ENCODE measurements around the gene CNOT3. TPM values are rescaled to one million over a fixed set of nuclear protein-coding genes. Genes with fewer than 3 reads are reported as not detected.

CNOT3 gene
- total RNA-seq, 1 donor from 2014 or later = 17.7 TPM

GRCh38 chr19:54162241-54162805, 24.8 kb downstream of the CNOT3 start:
- Histone ChIP-seq H3K36me3 (peaks cover 0 to 6% of the 10 kb centered on the region in 2 donors), H3K4me1 (peaks cover 56% of the 10 kb centered on the region)
- no peak for DNase-seq (ENCODE audit: extremely low spot score in 2 of 2)

DNA sequence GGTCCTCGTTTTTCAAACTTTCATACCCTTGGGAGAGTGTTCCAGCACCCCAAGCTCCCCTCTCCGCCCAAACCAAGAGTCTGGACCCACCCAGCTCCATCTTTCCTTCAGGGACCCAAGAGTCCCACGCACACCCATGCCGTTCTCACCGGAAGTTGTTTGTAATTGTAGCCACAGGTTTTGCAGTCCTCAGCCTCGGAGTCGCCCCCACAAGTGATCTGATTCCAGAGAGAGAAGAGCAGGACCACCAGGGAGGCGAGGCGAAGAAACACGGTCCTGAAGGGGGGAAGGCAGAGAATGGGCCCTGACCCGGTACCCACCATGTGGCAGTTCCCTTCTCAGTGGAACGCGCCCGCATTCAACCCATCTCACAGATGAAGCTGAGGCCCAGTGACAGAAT, 25.3 kb downstream of the CNOT3 start:
- Histone ChIP-seq H3K36me3 (peaks cover 0 to 3% of the 10 kb centered on the region in 2 donors), H3K4me1 (peaks cover 56% of the 10 kb centered on the region), H3K27me3 (no peaks in the 10 kb centered on the region), H3K9me3 (no peaks in the 10 kb centered on the region), H3K4me3 (peak overlapping the region; percentile 43 to 46), H3K27ac (no peak overlapping the region)
- TF ChIP-seq POLR2AphosphoS5 (IDR thresholded peaks at IDR 0.05; ENCODE audit: insufficient read depth in 1 of 2, low read depth in 1 of 2) (no peak), POLR2A (IDR thresholded peaks at IDR 0.05) (no peak), CTCF (IDR thresholded peaks at IDR 0.05) (no peak)
- intact Hi-C loops (cut with DNase I) = no loop called here
- DNase-seq (ENCODE audit: extremely low spot score in 2 of 2) = no peak

More at GRCh38 chr19:54162241-54162805, 24.8 kb downstream of the CNOT3 start:
- TF ChIP-seq POLR2A (IDR thresholded peaks at IDR 0.05) (no peak), CTCF (IDR thresholded peaks at IDR 0.05) (no peak), POLR2AphosphoS5 (IDR thresholded peaks at IDR 0.05; ENCODE audit: insufficient read depth in 1 of 2, low read depth in 1 of 2) (peak in 1 of 2 donors; percentile 47)
- Histone ChIP-seq H3K27me3 (no peaks in the 10 kb centered on the region), H3K4me3 (peak overlapping the region; percentile 43 to 46), H3K27ac (no peak overlapping the region), H3K9me3 (no peaks in the 10 kb centered on the region)
- intact Hi-C loops (cut with DNase I) = no loop called here

- Histone ChIP-seq H3K36me3 (no peaks in the 10 kb centered on the region), H3K4me1 (peaks cover 47% of the 10 kb centered on the region), H3K27ac (no peak overlapping the region), H3K4me3 (no peak overlapping the region), H3K27me3 (no peaks in the 10 kb centered on the region), H3K9me3 (no peaks in the 10 kb centered on the region)
- intact Hi-C loops (cut with DNase I) = no loop called here
- TF ChIP-seq POLR2A (IDR thresholded peaks at IDR 0.05) (no peak), CTCF (IDR thresholded peaks at IDR 0.05) (no peak), POLR2AphosphoS5 (IDR thresholded peaks at IDR 0.05; ENCODE audit: insufficient read depth in 1 of 2, low read depth in 1 of 2) (no peak)
- no peak for DNase-seq (ENCODE audit: extremely low spot score in 2 of 2)
Measured at GRCh38 chr19:54164369-54165068, 27.0 kb downstream of the CNOT3 start.

DNA sequence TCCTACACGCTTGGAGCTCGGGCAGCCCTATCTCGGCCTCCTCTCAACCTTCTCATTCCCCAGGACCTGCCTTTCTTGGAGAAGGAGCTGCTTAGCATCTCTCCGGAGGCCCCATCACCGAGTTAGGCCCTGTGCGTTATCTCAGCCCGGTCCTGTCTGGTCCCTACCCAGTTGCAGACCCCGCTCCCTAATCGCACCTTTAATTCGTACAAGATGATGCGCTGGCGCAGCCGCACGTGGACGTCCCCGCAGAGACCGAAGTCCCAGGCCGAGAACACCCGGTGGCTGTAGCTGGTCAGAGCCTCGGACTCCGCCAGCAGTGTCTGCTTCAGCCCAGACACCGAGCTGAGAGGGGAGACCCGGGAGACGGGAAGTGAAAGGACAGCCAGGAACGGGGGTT, 27.7 kb downstream of the CNOT3 start:
- TF ChIP-seq POLR2AphosphoS5 (IDR thresholded peaks at IDR 0.05; ENCODE audit: insufficient read depth in 1 of 2, low read depth in 1 of 2) (no peak), CTCF (IDR thresholded peaks at IDR 0.05) (no peak), POLR2A (IDR thresholded peaks at IDR 0.05) (no peak)
- no peak overlapping the region for H3K27ac ChIP-seq
- peaks cover 45% of the 10 kb centered on the region for H3K4me1 ChIP-seq
- no peaks in the 10 kb centered on the region for H3K9me3 ChIP-seq
- no peaks in the 10 kb centered on the region for H3K36me3 ChIP-seq
- no peaks in the 10 kb centered on the region for H3K27me3 ChIP-seq
- no peak for DNase-seq (ENCODE audit: extremely low spot score in 2 of 2)
- intact Hi-C loops (cut with DNase I) = no loop called here
- no peak overlapping the region for H3K4me3 ChIP-seq

All from vagina (tissue), 2 donors.